ENCODE data around the gene TTLL3. TPM values are rescaled to one million over a fixed set of nuclear protein-coding genes. Genes with fewer than 3 reads are reported as not detected.
"Not testable (repeated sequence)": the region's sequence is repeated elsewhere in the genome, so short reads cannot be mapped to it uniquely, and the experiment has no call there.

Gene TTLL3
- total and polyA plus RNA-seq, 2 of the 4 experiments (the other 2 are of a cell fraction): 6.8 to 43.4 TPM

GRCh38 chr3:9864200-9864927, 54.3 kb downstream of the TTLL3 start:
- ATAC-seq (ENCODE audit: low read depth) (peak; percentile 73), DNase-seq (peak; percentile 86)
- Histone ChIP-seq H3K9ac (ENCODE audit: low read depth, low read length) (no peak overlapping the region), H3K14ac (replicated peaks; ENCODE audit: low read depth, low read length) (peak overlapping the region; percentile 48), H2BK20ac (ENCODE audit: low read depth, low read length) (peak overlapping the region; percentile 65; the same call in 1 of the 2 replicates), H3K23ac (ENCODE audit: low read depth, low read length) (peak overlapping the region; percentile 79), H3K4me1 (ENCODE audit: control insufficient read depth, insufficient read depth, low read length) (peaks cover 9% of the 10 kb centered on the region), H4K5ac (ENCODE audit: low read depth, low read length) (peak overlapping the region; percentile 18), H3K4me3 (ENCODE audit: insufficient read depth, low read depth, low read length) (no peak overlapping the region), H3K4ac (ENCODE audit: low read depth, low read length) (peak overlapping the region; percentile 66), H2BK120ac (ENCODE audit: low read depth, low read length) (peak overlapping the region; percentile 75), H3K79me1 (ENCODE audit: low read depth in 1 of 2, low read length in 2 of 2) (no peaks in the 10 kb centered on the region), H3K9me3 (ENCODE audit: control insufficient read depth, insufficient read depth, low read length) (no peaks in the 10 kb centered on the region), H2AFZ (replicated peaks; ENCODE audit: low read length, poor library complexity) (peak overlapping the region; percentile 90), H2BK15ac (ENCODE audit: low read depth, low read length) (peak overlapping the region; percentile 70; the same call in 2 of the 3 replicates), H3K27ac (ENCODE audit: insufficient read depth, low read length) (peak overlapping the region; percentile 74), H3K9me1 (ENCODE audit: insufficient read depth, low read length) (0 out of 2 replicates have a peak, but pooled peaks cover 3% of the 10 kb centered on the region), H3K36me3 (ENCODE audit: control insufficient read depth, insufficient read depth, low read length) (no peaks in the 10 kb centered on the region), H4K8ac (ENCODE audit: low read depth in 2 of 2, low read length in 2 of 2) (peak overlapping the region; percentile 81 to 90), H2AK9ac (replicated peaks; ENCODE audit: low read depth, low read length, poor library complexity) (peak overlapping the region; percentile 61), H2BK5ac (ENCODE audit: low read depth, low read length, poor library complexity, severe bottlenecking) (no peak overlapping the region), H3K56ac (ENCODE audit: extremely low read depth, insufficient read depth, low read length) (no peak overlapping the region), H4K91ac (ENCODE audit: insufficient read depth, low read depth, low read length) (peak overlapping the region; percentile 44), H4K20me1 (ENCODE audit: insufficient read depth, low read length) (no peaks in the 10 kb centered on the region), H3K4me2 (ENCODE audit: low read depth, low read length) (peak overlapping the region; percentile 0; the same call in 1 of the 2 replicates), H2AK5ac (ENCODE audit: low read depth, low read length) (peak overlapping the region; percentile 61), H3K27me3 (ENCODE audit: control insufficient read depth, insufficient read depth, low read length) (no peaks in the 10 kb centered on the region; the same call in 1 of the 2 replicates), H3K18ac (ENCODE audit: low read depth, low read length) (peak overlapping the region; percentile 10; the same call in 1 of the 2 replicates)
- ChIA-PET CTCF (no interaction called here), POLR2A (ENCODE audit: unreplicated experiment) (no interaction called here)
- 37% methylated on average over 3 of the region's 16 CpGs; no CpG with 5 or more reads in 1 of the 2 experiments for WGBS, 2 experiments (ENCODE audit: extremely low coverage in 2 of 2, insufficient read length in 1 of 2)
- TF ChIP-seq RAD21 (IDR thresholded peaks at IDR 0.05; ENCODE audit: low read length) (no peak), CEBPB (IDR thresholded peaks at IDR 0.05; ENCODE audit: low read depth, low read length) (peak; percentile 86)
- intact Hi-C loops (cut with micrococcal nuclease) (no loop called here), in situ Hi-C loops (cut with MboI; ENCODE audit: low sequenced_read_pairs) (no loop called here), dilution Hi-C loops (cut with HindIII; ENCODE audit: low sequenced_read_pairs, unreplicated experiment) (no loop called here)
- no TSS peak for BruUV-seq (replicated peaks)

- BruUV-seq (replicated peaks); in situ Hi-C loops (cut with MboI; ENCODE audit: low sequenced_read_pairs); DNase-seq: not testable (repeated sequence)
These were observed 55.1 kb downstream of the TTLL3 start for GRCh38 chr3:9865125-9865637.

More at GRCh38 chr3:9865125-9865637, 55.1 kb downstream of the TTLL3 start:
- H2BK120ac ChIP-seq (ENCODE audit: low read depth, low read length); intact Hi-C loops (cut with micrococcal nuclease); ATAC-seq (ENCODE audit: low read depth); H3K79me1 ChIP-seq (ENCODE audit: low read depth in 1 of 2, low read length in 2 of 2); H4K91ac ChIP-seq (ENCODE audit: insufficient read depth, low read depth, low read length); POLR2A ChIA-PET (ENCODE audit: unreplicated experiment); H3K27ac ChIP-seq (ENCODE audit: insufficient read depth, low read length); H3K9me1 ChIP-seq (ENCODE audit: insufficient read depth, low read length); H3K27me3 ChIP-seq (ENCODE audit: control insufficient read depth, insufficient read depth, low read length); H3K4me3 ChIP-seq (ENCODE audit: insufficient read depth, low read depth, low read length); H3K14ac ChIP-seq (replicated peaks; ENCODE audit: low read depth, low read length); H3K9ac ChIP-seq (ENCODE audit: low read depth, low read length); H2BK15ac ChIP-seq (ENCODE audit: low read depth, low read length); H3K18ac ChIP-seq (ENCODE audit: low read depth, low read length); H4K5ac ChIP-seq (ENCODE audit: low read depth, low read length); H2AFZ ChIP-seq (replicated peaks; ENCODE audit: low read length, poor library complexity); H3K4me1 ChIP-seq (ENCODE audit: control insufficient read depth, insufficient read depth, low read length); H3K4me2 ChIP-seq (ENCODE audit: low read depth, low read length); H3K36me3 ChIP-seq (ENCODE audit: control insufficient read depth, insufficient read depth, low read length); H3K9me3 ChIP-seq (ENCODE audit: control insufficient read depth, insufficient read depth, low read length); H3K56ac ChIP-seq (ENCODE audit: extremely low read depth, insufficient read depth, low read length); H4K20me1 ChIP-seq (ENCODE audit: insufficient read depth, low read length); H2BK5ac ChIP-seq (ENCODE audit: low read depth, low read length, poor library complexity, severe bottlenecking); H3K23ac ChIP-seq (ENCODE audit: low read depth, low read length); H2AK9ac ChIP-seq (replicated peaks; ENCODE audit: low read depth, low read length, poor library complexity); H2AK5ac ChIP-seq (ENCODE audit: low read depth, low read length); dilution Hi-C loops (cut with HindIII; ENCODE audit: low sequenced_read_pairs, unreplicated experiment): not testable (repeated sequence)
- CTCF ChIA-PET: interaction anchor here (0.6 kb wide), 1 partner anchor 18 kb away, joined by 3 read pairs; no protein-coding TSS in a partner anchor
- Histone ChIP-seq H2BK20ac (ENCODE audit: low read depth, low read length) (0 out of 2 replicates have a peak overlapping the region, but pooled peaks have one; percentile 24), H4K8ac (ENCODE audit: low read depth in 2 of 2, low read length in 2 of 2) (peak overlapping the region in 1 of 2 experiments; percentile 81; a peak in 2 of 4 replicates), H3K4ac (ENCODE audit: low read depth, low read length) (peak overlapping the region; percentile 27; the same call in 1 of the 2 replicates)
- 100% methylated on average over 1 of the region's 10 CpGs; no CpG with 5 or more reads in 1 of the 2 experiments for WGBS, 2 experiments (ENCODE audit: extremely low coverage in 2 of 2, insufficient read length in 1 of 2)
